WERI-Rb-1 (cell line): ENCODE data around the gene EEF1G.
A peak's percentile ranks its signal among the peaks of the same experiment; 100 is the strongest.
"Not testable (repeated sequence)": the region's sequence is repeated elsewhere in the genome, so short reads cannot be mapped to it uniquely, and the experiment has no call there.

Source experiments
- DNase-seq: peaks from one replicate; pipeline ENCODE4 v3.0.0-alpha.2; 2020
- H3K27ac ChIP-seq: fragments of 250-450 bp; sonication (Bioruptor Pico); 2 replicates; pipeline ENCODE4 v1.5.1; 2020; ENCODE audit warnings: mild to moderate bottlenecking, moderate library complexity
- H3K27me3 ChIP-seq: fragments of 250-450 bp; sonication (Bioruptor Pico); 2 replicates; pipeline ENCODE4 v1.5.1; 2021; ENCODE audit warnings: mild to moderate bottlenecking, low read depth, moderate library complexity; ENCODE audit not compliant: insufficient read depth, severe bottlenecking
- H3K36me3 ChIP-seq: fragments of 250-450 bp; sonication (Bioruptor Pico); 2 replicates; pipeline ENCODE4 v1.5.1; 2020; ENCODE audit warnings: mild to moderate bottlenecking, moderate library complexity
- H3K4me3 ChIP-seq: 2 replicates; pipeline ENCODE4 v1.5.1; 2011; ENCODE audit warnings: low read depth, mild to moderate bottlenecking, control low read depth, low read length
- H3K9me3 ChIP-seq: fragments of 250-450 bp; sonication (Bioruptor Pico); 2 replicates; pipeline ENCODE4 v1.5.1; 2021; ENCODE audit warnings: mild to moderate bottlenecking, moderate library complexity; ENCODE audit not compliant: severe bottlenecking
- CTCF ChIP-seq: IDR thresholded peaks from 2 replicates; pipeline ENCODE4 v1.5.1; 2011; ENCODE audit warnings: low read depth, mild to moderate bottlenecking, control low read depth, inconsistent platforms, low read length

Gene EEF1G

GRCh38 chr11:62593434-62594044, 19.8 kb upstream of the EEF1G start:
- Histone ChIP-seq H3K9me3 (no peaks in the 10 kb centered on the region), H3K27me3 (no peaks in the 10 kb centered on the region), H3K36me3 (peaks cover 65% of the 10 kb centered on the region), H3K27ac (no peak overlapping the region; the same call in 1 of the 2 replicates), H3K4me3 (no peak overlapping the region)
- peak; percentile 86 for DNase-seq
- TF ChIP-seq CTCF, result peak; percentile 91

GRCh38 chr11:62592989-62593421, 19.3 kb upstream of the EEF1G start:
- peaks cover 65% of the 10 kb centered on the region for H3K36me3 ChIP-seq
- peak overlapping the region; percentile 96 for H3K27ac ChIP-seq
- DNase-seq, result no peak
- no peaks in the 10 kb centered on the region for H3K9me3 ChIP-seq
- no peaks in the 10 kb centered on the region for H3K27me3 ChIP-seq
- no peak overlapping the region for H3K4me3 ChIP-seq
- TF ChIP-seq CTCF, result no peak

GRCh38 chr11:62592146-62592815, 18.6 kb upstream of the EEF1G start:
- peaks cover 60% of the 10 kb centered on the region for H3K36me3 ChIP-seq

GRCh38 chr11:62591448-62592145, 17.9 kb upstream of the EEF1G start, which contains the start of gene TUT1:
Gene TUT1, minus strand, starts transcription at chr11:62591523. Its CDS starts 38 bp downstream, at chr11:62591485.
- H3K9me3 ChIP-seq, result no peaks in the 10 kb centered on the region
- peak; percentile 97 for DNase-seq
- peak within 1 kb of the TSS; percentile 59 for H3K4me3 ChIP-seq
- TF ChIP-seq CTCF, result no peak
- peaks cover 56% of the 10 kb centered on the region for H3K36me3 ChIP-seq
- no peaks in the 10 kb centered on the region for H3K27me3 ChIP-seq
- peak within 1 kb of the TSS; percentile 96 for H3K27ac ChIP-seq

More at GRCh38 chr11:62592146-62592815, 18.6 kb upstream of the EEF1G start:
- H3K9me3 ChIP-seq, result no peaks in the 10 kb centered on the region
- peak overlapping the region; percentile 96 for H3K27ac ChIP-seq
- DNase-seq, result no peak
- peak overlapping the region; percentile 57 for H3K4me3 ChIP-seq
- no peaks in the 10 kb centered on the region for H3K27me3 ChIP-seq
- no peak for TF ChIP-seq CTCF

- Histone ChIP-seq H3K36me3 (peaks cover 53% of the 10 kb centered on the region), H3K27me3 (no peaks in the 10 kb centered on the region), H3K27ac (no peak overlapping the region), H3K9me3 (no peaks in the 10 kb centered on the region), H3K4me3 (no peak overlapping the region)
- TF ChIP-seq CTCF, result 0 out of 2 replicates have a peak, but pooled peaks have one; percentile 20
- no peak for DNase-seq
Observed at GRCh38 chr11:62588966-62589637, 15.4 kb upstream of the EEF1G start.

GRCh38 chr11:62585356-62585755, 11.7 kb upstream of the EEF1G start:
- DNase-seq, H3K27me3 ChIP-seq, H3K27ac ChIP-seq, H3K4me3 ChIP-seq, H3K9me3 ChIP-seq: not testable (repeated sequence)
- H3K36me3 ChIP-seq, result peaks cover 45% of the 10 kb centered on the region

GRCh38 chr11:62581735-62582134, 8.0 kb upstream of the EEF1G start:
- not testable (repeated sequence) for H3K27ac ChIP-seq, DNase-seq, H3K27me3 ChIP-seq, H3K4me3 ChIP-seq, H3K9me3 ChIP-seq
- H3K36me3 ChIP-seq, result peaks cover 56% of the 10 kb centered on the region
